ENCODE measurements around the gene SLC27A1.
A peak's percentile ranks its signal among the peaks of the same experiment; 100 is the strongest.

SLC27A1 gene

GRCh38 chr19:17553256-17553655 lies 82.9 kb downstream of the SLC27A1 start:
- Histone ChIP-seq H3K27me3 (replicated peaks; ENCODE audit: insufficient read depth, low read length) (peaks cover 45% of the 10 kb centered on the region), H3F3A (ENCODE audit: insufficient read depth, low read length) (no peaks in the 10 kb centered on the region), H3K4me3 (ENCODE audit: low read length) (no peak overlapping the region), H3K9me2 (replicated peaks; ENCODE audit: insufficient read depth, low read length) (no peaks in the 10 kb centered on the region), H3K36me3 (replicated peaks; ENCODE audit: insufficient read depth, low read length) (no peaks in the 10 kb centered on the region), H3K9ac (ENCODE audit: low read length) (no peak overlapping the region), H3K9me3 (replicated peaks; ENCODE audit: insufficient read depth, low read length) (no peaks in the 10 kb centered on the region), H3K4me2 (ENCODE audit: low read depth, low read length) (no peak overlapping the region), H3K79me2 (ENCODE audit: low read length) (peaks cover 9% of the 10 kb centered on the region), H3K27ac (ENCODE audit: low read length) (no peak overlapping the region), H3K4me1 (ENCODE audit: low read length) (peaks cover 4% of the 10 kb centered on the region; the same call in 1 of the 2 replicates), H2AFZ (ENCODE audit: low read length) (no peak overlapping the region), H4K20me1 (ENCODE audit: insufficient read depth, low read length) (no peaks in the 10 kb centered on the region)
- TF ChIP-seq CTCF (IDR thresholded peaks at IDR 0.05; ENCODE audit: low read length) = no peak
- TF ChIP-seq EZH2 (optimal IDR thresholded peaks at IDR 0.05; ENCODE audit: low read depth, low read length) = no peak
- no peak for TF ChIP-seq EZH2phosphoT487 (IDR thresholded peaks at IDR 0.05; ENCODE audit: low read length)
- DNase-seq = no peak

GRCh38 chr19:17554968-17555479 lies 84.7 kb downstream of the SLC27A1 start:
- Histone ChIP-seq H3F3A (ENCODE audit: insufficient read depth, low read length) (no peaks in the 10 kb centered on the region), H3K9me3 (replicated peaks; ENCODE audit: insufficient read depth, low read length) (no peaks in the 10 kb centered on the region), H3K4me1 (ENCODE audit: low read length) (peaks cover 4% of the 10 kb centered on the region; the same call in 1 of the 2 replicates), H3K4me2 (ENCODE audit: low read depth, low read length) (peak overlapping the region; percentile 99), H3K9me2 (replicated peaks; ENCODE audit: insufficient read depth, low read length) (no peaks in the 10 kb centered on the region), H3K27ac (ENCODE audit: low read length) (no peak overlapping the region), H2AFZ (ENCODE audit: low read length) (peak overlapping the region; percentile 97), H3K36me3 (replicated peaks; ENCODE audit: insufficient read depth, low read length) (no peaks in the 10 kb centered on the region), H4K20me1 (ENCODE audit: insufficient read depth, low read length) (no peaks in the 10 kb centered on the region), H3K27me3 (replicated peaks; ENCODE audit: insufficient read depth, low read length) (peaks cover 31% of the 10 kb centered on the region), H3K79me2 (ENCODE audit: low read length) (peaks cover 9% of the 10 kb centered on the region), H3K4me3 (ENCODE audit: low read length) (peak overlapping the region; percentile 62), H3K9ac (ENCODE audit: low read length) (no peak overlapping the region; the same call in 1 of the 2 replicates)
- no peak for DNase-seq
- TF ChIP-seq EZH2phosphoT487 (IDR thresholded peaks at IDR 0.05; ENCODE audit: low read length) (no peak), EZH2 (optimal IDR thresholded peaks at IDR 0.05; ENCODE audit: low read depth, low read length) (no peak), CTCF (IDR thresholded peaks at IDR 0.05; ENCODE audit: low read length) (no peak)

DNA sequence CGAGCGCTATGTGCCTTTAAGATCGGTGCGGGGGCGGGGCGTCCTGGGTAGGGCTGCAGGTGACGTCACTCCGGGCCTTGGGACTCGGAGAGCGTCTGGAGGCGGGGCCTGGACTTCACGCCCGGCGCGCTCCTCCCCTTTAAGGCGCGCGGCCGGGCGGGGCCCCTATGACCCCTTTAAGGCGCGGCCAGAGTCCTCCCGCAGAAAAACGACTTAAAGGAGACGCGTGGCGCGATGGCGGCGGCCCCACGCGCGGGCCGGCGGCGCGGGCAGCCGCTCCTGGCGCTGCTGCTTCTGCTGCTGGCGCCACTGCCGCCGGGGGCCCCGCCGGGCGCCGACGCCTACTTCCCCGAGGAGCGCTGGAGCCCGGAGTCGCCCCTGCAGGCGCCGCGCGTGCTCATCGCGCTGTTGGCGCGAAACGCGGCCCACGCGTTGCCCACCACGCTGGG lies 85.2 kb downstream of the SLC27A1 start, which contains the start of gene COLGALT1:
Gene COLGALT1 (plus strand): TSS at position 170 of the 449 bp plus-strand sequence. CDS start 65 bp downstream, at position 235.
- H2AFZ ChIP-seq (ENCODE audit: low read length) = peak within 1 kb of the TSS; percentile 100
- no peak within 1 kb of the TSS for H3K27ac ChIP-seq (ENCODE audit: low read length)
- H3K4me3 ChIP-seq (ENCODE audit: low read length) = peak within 1 kb of the TSS; percentile 99
- H3F3A ChIP-seq (ENCODE audit: insufficient read depth, low read length) = no peaks in the 10 kb centered on the region
- peak within 1 kb of the TSS; percentile 100 for H3K4me2 ChIP-seq (ENCODE audit: low read depth, low read length)
- no peaks in the 10 kb centered on the region for H3K36me3 ChIP-seq (replicated peaks; ENCODE audit: insufficient read depth, low read length)
- H3K9me3 ChIP-seq (replicated peaks; ENCODE audit: insufficient read depth, low read length) = no peaks in the 10 kb centered on the region
- no peak for TF ChIP-seq EZH2phosphoT487 (IDR thresholded peaks at IDR 0.05; ENCODE audit: low read length)
- TF ChIP-seq CTCF (IDR thresholded peaks at IDR 0.05; ENCODE audit: low read length) = no peak
- TF ChIP-seq EZH2 (optimal IDR thresholded peaks at IDR 0.05; ENCODE audit: low read depth, low read length) = no peak
- H4K20me1 ChIP-seq (ENCODE audit: insufficient read depth, low read length) = no peaks in the 10 kb centered on the region
- peaks cover 9% of the 10 kb centered on the region for H3K79me2 ChIP-seq (ENCODE audit: low read length)
- DNase-seq = peak; percentile 99
- no peaks in the 10 kb centered on the region for H3K9me2 ChIP-seq (replicated peaks; ENCODE audit: insufficient read depth, low read length)
- peak within 1 kb of the TSS; percentile 79 for H3K9ac ChIP-seq (ENCODE audit: low read length)
- peaks cover 4% of the 10 kb centered on the region; the same call in 1 of the 2 replicates for H3K4me1 ChIP-seq (ENCODE audit: low read length)
- H3K27me3 ChIP-seq (replicated peaks; ENCODE audit: insufficient read depth, low read length) = peaks cover 27% of the 10 kb centered on the region

Measured in MM.1S (cell line).